ENCODE results near the gene CNKSR2.

DNA sequence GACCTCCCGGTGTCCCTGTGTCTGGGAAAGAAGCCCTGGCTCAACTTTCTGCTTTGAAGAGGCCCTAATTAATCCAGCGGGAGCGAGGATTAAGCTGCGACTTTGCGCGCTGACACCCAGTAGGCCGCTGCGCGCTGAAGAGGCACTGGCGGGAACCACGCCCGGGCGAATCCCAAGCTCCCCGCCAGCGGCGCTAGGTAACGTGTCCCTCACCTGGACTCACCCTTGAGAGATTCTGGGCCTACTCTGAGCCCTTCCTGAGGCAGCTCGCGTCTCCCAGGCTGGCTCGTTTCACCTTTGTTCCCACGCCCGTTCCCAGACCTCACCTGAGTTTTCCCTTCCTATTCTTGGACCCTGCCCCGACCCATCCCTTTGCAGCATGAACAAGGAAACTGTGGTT, 284.5 kb downstream of the CNKSR2 start:
- TF ChIP-seq CTCF (IDR thresholded peaks at IDR 0.05; ENCODE audit: low read length) (no peak), EZH2 (IDR thresholded peaks at IDR 0.05; ENCODE audit: borderline replicate concordance, low read length) (no peak)
